Esophagus muscularis mucosa (tissue), 4 donors: ENCODE data around the gene PCDHGA1. TPM values are rescaled to one million over a fixed set of nuclear protein-coding genes. Genes with fewer than 3 reads are reported as not detected.
"Not testable (repeated sequence)": the region's sequence is repeated elsewhere in the genome, so short reads cannot be mapped to it uniquely, and the experiment has no call there.

Experiments used
- DNase-seq: peaks from one replicate; pipeline ENCODE4 v3.0.0-alpha.2; 2017; ENCODE audit errors: extremely low spot score
- H3K27ac ChIP-seq, 4 donors: fragments of 200-600 bp; sonication (generic); replicated peaks in 1 of 4; 1 replicate in 3 of 4; 2 replicates in 1 of 4; pipeline ENCODE4 v1.5.1; 2016 to 2019; ENCODE audit warnings: mild to moderate bottlenecking in 1 of 4
- H3K27me3 ChIP-seq, 4 donors: fragments of 200-600 bp; sonication (generic); one replicate each; pipeline versions ENCODE4 v1.5.1 to v1.6.0; 2016 to 2019
- H3K36me3 ChIP-seq, 4 donors: fragments of 200-600 bp; sonication (generic); one replicate each; pipeline ENCODE4 v1.5.1; 2016 to 2019
- H3K4me1 ChIP-seq, 4 donors: fragments of 200-600 bp; sonication (generic); one replicate each; pipeline ENCODE4 v1.5.1; 2016 to 2019
- H3K4me3 ChIP-seq, 4 donors: fragments of 200-600 bp; sonication (generic); 1 replicate in 2 of 4; 2 replicates in 2 of 4; pipeline ENCODE4 v1.5.1; 2016 to 2019; ENCODE audit warnings: mild to moderate bottlenecking in 4 of 4, moderate library complexity in 1 of 4
- H3K9me3 ChIP-seq, 4 donors: fragments of 200-600 bp; sonication (generic); 1 replicate in 3 of 4; 2 replicates in 1 of 4; pipeline ENCODE4 v1.5.1; 2016 to 2019
- CTCF ChIP-seq, 3 experiments: fragments of 200-600 bp in 2 of 3; fragments of 450-650 bp in 1 of 3; sonication (generic) in 2 of 3; IDR thresholded peaks; one replicate each; pipeline ENCODE4 v1.5.1; 2017 to 2019; ENCODE audit warnings: antibody characterized with exemption in 3 of 3, mild to moderate bottlenecking in 2 of 3, moderate library complexity in 1 of 3
- EP300 ChIP-seq: sonication (generic); formaldehyde crosslinking; IDR thresholded peaks from one replicate; pipeline ENCODE4 v1.6.1; 2017; ENCODE audit warnings: antibody characterized with exemption
- POLR2A ChIP-seq: fragments of 450-650 bp; IDR thresholded peaks from one replicate; pipeline ENCODE4 v1.6.1; 2017; ENCODE audit warnings: antibody characterized with exemption, moderate library complexity, mild to moderate bottlenecking, low read depth
- POLR2AphosphoS5 ChIP-seq, 2 donors: sonication (generic); formaldehyde crosslinking; IDR thresholded peaks; one replicate each; pipeline ENCODE4 v1.6.1; 2017; ENCODE audit warnings: antibody characterized with exemption in 2 of 2
- WGBS: methylation state at CpG from one replicate; pipeline ENCODE4 v1.1.5; 2018; 5-methylcytosine and 5-hydroxymethylcytosine counted together
- intact Hi-C: fragments of 100-400 bp; cut with DNase I; formaldehyde crosslinking; loops from one replicate; pipeline ENCODE4 v1.15.1; 2023
- total RNA-seq, 4 donors: library from RNA; depleted of rRNA; stranded (reverse); fragments of >200 nt; gene quantifications; one replicate each; pipeline versions ENCODE4 v1.1.0 to v1.2.1, GENCODE V29; 2016

Gene PCDHGA1
- total RNA-seq, 4 donors from 2014 or later: 0.45 to 1.2 (median 0.76) TPM

GRCh38 chr5:141388661-141389060 lies 58.3 kb downstream of the PCDHGA1 start:
- no peak for TF ChIP-seq CTCF (IDR thresholded peaks at IDR 0.05)
- TF ChIP-seq POLR2A: no peak
- no peak for TF ChIP-seq POLR2AphosphoS5 (IDR thresholded peaks at IDR 0.05)
- no peak for TF ChIP-seq EP300
- no peaks in the 10 kb centered on the region for H3K4me1 ChIP-seq
- peaks cover 0 to 17% (median 0%) of the 10 kb centered on the region in 4 donors for H3K27me3 ChIP-seq
- intact Hi-C loops: no loop called here
- H3K27ac ChIP-seq: no peak overlapping the region
- DNase-seq: no peak
- H3K4me3 ChIP-seq: no peak overlapping the region
- WGBS: 44% methylated on average over 10 of the region's 10 CpGs
- H3K9me3 ChIP-seq: peaks cover 6 to 97% (median 97%) of the 10 kb centered on the region in 4 donors
- peaks cover 0 to 18% (median 5%) of the 10 kb centered on the region in 4 donors for H3K36me3 ChIP-seq

- intact Hi-C loops: no loop called here
- TF ChIP-seq EP300: no peak
- no peak for TF ChIP-seq POLR2A
- no peak for TF ChIP-seq POLR2AphosphoS5 (IDR thresholded peaks at IDR 0.05)
- no peak for TF ChIP-seq CTCF (IDR thresholded peaks at IDR 0.05)
- Histone ChIP-seq H3K9me3 (peaks cover 12 to 97% (median 97%) of the 10 kb centered on the region in 4 donors), H3K27me3 (peaks cover 0 to 17% (median 0%) of the 10 kb centered on the region in 4 donors), H3K4me3 (peak overlapping the region in 1 of 4 donors; percentile 6), H3K27ac (no peak overlapping the region), H3K36me3 (peaks cover 0 to 18% (median 5%) of the 10 kb centered on the region in 4 donors), H3K4me1 (no peaks in the 10 kb centered on the region)
- 41% methylated on average over 29 of the region's 77 CpGs for WGBS
- no peak for DNase-seq
These were observed 59.1 kb downstream of the PCDHGA1 start for GRCh38 chr5:141389153-141390042.

- 27% methylated on average over 35 of the region's 38 CpGs for WGBS
- TF ChIP-seq POLR2AphosphoS5 (IDR thresholded peaks at IDR 0.05) (no peak), CTCF (IDR thresholded peaks at IDR 0.05) (no peak)
- H3K27ac ChIP-seq: no peak within 1 kb of the TSS
- no peaks in the 10 kb centered on the region for H3K4me1 ChIP-seq
- H3K4me3 ChIP-seq: no peak within 1 kb of the TSS
- intact Hi-C loops: no loop called here
- DNase-seq: no peak
- H3K36me3 ChIP-seq: peaks cover 0 to 12% (median 5%) of the 10 kb centered on the region in 4 donors
- H3K27me3 ChIP-seq: peaks cover 0 to 12% (median 0%) of the 10 kb centered on the region in 4 donors
- peaks cover 12 to 97% (median 95%) of the 10 kb centered on the region in 4 donors for H3K9me3 ChIP-seq
These were observed 62.3 kb downstream of the PCDHGA1 start, which contains the start of gene PCDHGA8 for GRCh38 chr5:141392429-141393198. TSS of gene PCDHGA8 (plus strand) at chr5:141392633. CDS start at chr5:141392814, 181 bp downstream.

- peaks cover 12 to 97% (median 95%) of the 10 kb centered on the region in 4 donors for H3K9me3 ChIP-seq
- intact Hi-C loops: no loop called here
These were observed 63.0 kb downstream of the PCDHGA1 start for GRCh38 chr5:141393267-141393666.

GRCh38 chr5:141394401-141395187 lies 64.3 kb downstream of the PCDHGA1 start:
- peaks cover 24 to 97% (median 95%) of the 10 kb centered on the region in 4 donors for H3K9me3 ChIP-seq
- H3K4me1 ChIP-seq, intact Hi-C loops, H3K4me3 ChIP-seq, H3K27ac ChIP-seq, H3K27me3 ChIP-seq, DNase-seq: not testable (repeated sequence)
- WGBS: 28% methylated on average over 21 of the region's 53 CpGs
- H3K36me3 ChIP-seq: peaks cover 0 to 12% (median 4%) of the 10 kb centered on the region in 4 donors

More at GRCh38 chr5:141393267-141393666, 63.0 kb downstream of the PCDHGA1 start:
- 43% methylated on average over 16 of the region's 21 CpGs for WGBS
- H3K27ac ChIP-seq: no peak overlapping the region
- peaks cover 0 to 12% (median 5%) of the 10 kb centered on the region in 4 donors for H3K36me3 ChIP-seq
- no peak for DNase-seq
- no peak overlapping the region for H3K4me3 ChIP-seq
- no peaks in the 10 kb centered on the region for H3K4me1 ChIP-seq
- TF ChIP-seq POLR2AphosphoS5 (IDR thresholded peaks at IDR 0.05) (no peak), POLR2A (no peak), EP300 (no peak), CTCF (IDR thresholded peaks at IDR 0.05) (no peak)
- peaks cover 0 to 12% (median 0%) of the 10 kb centered on the region in 4 donors for H3K27me3 ChIP-seq
